Type B pancreatic cell (in vitro differentiated cells): Measurements from ENCODE around the gene PCK1. TPM values are rescaled to one million over a fixed set of nuclear protein-coding genes. Genes with fewer than 3 reads are reported as not detected.

ENCODE experiments used
- DNase-seq: peaks from one replicate; pipeline ENCODE4 v3.0.0; 2021; ENCODE audit warnings: mixed read lengths; ENCODE audit not compliant: unreplicated experiment; ENCODE audit errors: extremely low spot score
- H3K27ac Mint-ChIP-seq: 2 replicates; pipeline ENCODE4 v1.8.0; 2021; ENCODE audit warnings: mild to moderate bottlenecking, mixed read lengths
- H3K27me3 Mint-ChIP-seq: 2 replicates; pipeline ENCODE4 v1.8.0; 2021; ENCODE audit warnings: mixed read lengths
- H3K36me3 Mint-ChIP-seq: 2 replicates; pipeline ENCODE4 v1.8.0; 2021; ENCODE audit warnings: mixed read lengths
- H3K4me1 Mint-ChIP-seq: one replicate; pipeline ENCODE4 v1.8.0; 2021; ENCODE audit warnings: mixed read lengths; ENCODE audit not compliant: unreplicated experiment
- H3K4me3 Mint-ChIP-seq: 2 replicates; pipeline ENCODE4 v1.8.0; 2021; ENCODE audit warnings: mild to moderate bottlenecking, mixed read lengths
- H3K9me3 Mint-ChIP-seq: 2 replicates; pipeline ENCODE4 v1.8.0; 2021; ENCODE audit warnings: mixed read lengths
- CTCF ChIP-seq: fragments of 200-600 bp; sonication (generic); conservative IDR thresholded peaks from 2 replicates; pipeline ENCODE4 v1.5.0; 2021; ENCODE audit warnings: antibody characterized with exemption, mild to moderate bottlenecking
- total RNA-seq: library from RNA; stranded (reverse); gene quantifications from 2 replicates; pipeline ENCODE4 v1.2.1, GENCODE V29; 2021; ENCODE audit warnings: low replicate concordance

PCK1 gene
- total RNA-seq, 1 donor from 2014 or later = 2.3 TPM

GRCh38 chr20:57526885-57527460 lies 33.9 kb upstream of the PCK1 start:
- DNase-seq = no peak
- H3K9me3 Mint-ChIP-seq = no peaks in the 10 kb centered on the region
- no peak overlapping the region for H3K4me3 Mint-ChIP-seq
- TF ChIP-seq CTCF = no peak
- H3K27me3 Mint-ChIP-seq = peaks cover 8% of the 10 kb centered on the region
- no peak overlapping the region for H3K27ac Mint-ChIP-seq
- peaks cover 20% of the 10 kb centered on the region for H3K4me1 Mint-ChIP-seq
- H3K36me3 Mint-ChIP-seq = no peaks in the 10 kb centered on the region

GRCh38 chr20:57527728-57528127 lies 33.2 kb upstream of the PCK1 start:
- H3K9me3 Mint-ChIP-seq = no peaks in the 10 kb centered on the region
- DNase-seq = no peak
- H3K27ac Mint-ChIP-seq = no peak overlapping the region
- TF ChIP-seq CTCF = no peak
- H3K36me3 Mint-ChIP-seq = no peaks in the 10 kb centered on the region
- peaks cover 9% of the 10 kb centered on the region for H3K27me3 Mint-ChIP-seq
- no peak overlapping the region for H3K4me3 Mint-ChIP-seq
- peaks cover 21% of the 10 kb centered on the region for H3K4me1 Mint-ChIP-seq

- H3K27ac Mint-ChIP-seq = no peak overlapping the region
- peaks cover 7% of the 10 kb centered on the region for H3K27me3 Mint-ChIP-seq
- H3K4me3 Mint-ChIP-seq = no peak overlapping the region
- DNase-seq = no peak
- H3K4me1 Mint-ChIP-seq = peaks cover 16% of the 10 kb centered on the region
- no peak for TF ChIP-seq CTCF
- no peaks in the 10 kb centered on the region for H3K9me3 Mint-ChIP-seq
- no peaks in the 10 kb centered on the region for H3K36me3 Mint-ChIP-seq
Measured at GRCh38 chr20:57528148-57528547, 32.8 kb upstream of the PCK1 start.

- Mint-ChIP-seq H3K27me3 (peaks cover 6% of the 10 kb centered on the region), H3K9me3 (peaks cover 4% of the 10 kb centered on the region)
Measured at GRCh38 chr20:57529160-57529585, 31.7 kb upstream of the PCK1 start.

GRCh38 chr20:57529810-57530209 lies 31.1 kb upstream of the PCK1 start:
- no peak overlapping the region for H3K4me3 Mint-ChIP-seq

More at GRCh38 chr20:57529160-57529585, 31.7 kb upstream of the PCK1 start:
- H3K36me3 Mint-ChIP-seq = no peaks in the 10 kb centered on the region
- H3K27ac Mint-ChIP-seq = no peak overlapping the region
- no peak for DNase-seq
- H3K4me3 Mint-ChIP-seq = no peak overlapping the region
- H3K4me1 Mint-ChIP-seq = peaks cover 6% of the 10 kb centered on the region
- TF ChIP-seq CTCF = no peak

More at GRCh38 chr20:57529810-57530209, 31.1 kb upstream of the PCK1 start:
- Mint-ChIP-seq H3K4me1 (peaks cover 6% of the 10 kb centered on the region), H3K27ac (no peak overlapping the region), H3K9me3 (peaks cover 4% of the 10 kb centered on the region), H3K36me3 (no peaks in the 10 kb centered on the region), H3K27me3 (peaks cover 6% of the 10 kb centered on the region)
- DNase-seq = no peak
- TF ChIP-seq CTCF = no peak
